Heart left ventricle (tissue), 16 donors: ENCODE measurements around the gene MVD. TPM values are rescaled to one million over a fixed set of nuclear protein-coding genes. Genes with fewer than 3 reads are reported as not detected.

Experiments used
- ATAC-seq, 4 donors: fragments of 200-7000 bp; cut with Tn5 transposase; one replicate each; pipeline ENCODE4 v1.9.1; 2020 to 2022; ENCODE audit warnings: moderate library complexity in 4 of 4, mild to moderate bottlenecking in 3 of 4, moderate number of reproducible peaks in 1 of 4
- DNase-seq, 5 donors: peaks; one replicate each; pipeline ENCODE4 v3.0.0-alpha.2; 2020
- H3K27ac ChIP-seq, 12 donors: fragments of 200-600 bp; sonication (generic) in 4 of 12; one replicate each; pipeline versions ENCODE4 v1.5.0 to v1.8.0; 2016 to 2022; ENCODE audit warnings: mild to moderate bottlenecking in 2 of 12
- H3K27me3 ChIP-seq, 9 donors: fragments of 200-600 bp; sonication (generic) in 2 of 9; one replicate each; pipeline versions ENCODE4 v1.5.1 to v1.8.0; 2016 to 2022; ENCODE audit warnings: mild to moderate bottlenecking in 3 of 9
- H3K36me3 ChIP-seq, 9 donors: fragments of 200-600 bp; sonication (generic) in 2 of 9; one replicate each; pipeline versions ENCODE4 v1.5.0 to v1.8.0; 2018 to 2022; ENCODE audit warnings: mild to moderate bottlenecking in 2 of 9
- H3K4me1 ChIP-seq, 12 donors: fragments of 200-600 bp; sonication (generic) in 4 of 12; one replicate each; pipeline versions ENCODE4 v1.5.0 to v1.8.0; 2016 to 2022; ENCODE audit warnings: mild to moderate bottlenecking in 3 of 12
- H3K4me3 ChIP-seq, 12 donors: fragments of 200-600 bp; sonication (generic) in 4 of 12; one replicate each; pipeline versions ENCODE4 v1.5.0 to v1.8.0; 2017 to 2022; ENCODE audit warnings: mild to moderate bottlenecking in 9 of 12, moderate library complexity in 4 of 12
- H3K9me3 ChIP-seq, 12 donors: fragments of 200-600 bp; sonication (generic) in 4 of 12; one replicate each; pipeline versions ENCODE4 v1.5.0 to v1.8.0; 2016 to 2022; ENCODE audit warnings: mild to moderate bottlenecking in 1 of 12
- POLR2A ChIP-seq, 2 donors: fragments of 450-650 bp; IDR thresholded peaks; one replicate each; pipeline ENCODE4 v1.6.1; 2017; ENCODE audit warnings: antibody characterized with exemption in 2 of 2, mild to moderate bottlenecking in 2 of 2, moderate library complexity in 2 of 2
- WGBS, 4 donors: extraction: QIAGEN DNeasy Blood & Tissue Kit in 2 of 4; methylation state at CpG; one replicate each; pipeline versions ENCODE4 v1.1.5 to v1.1.7; 2013 to 2018; 5-methylcytosine and 5-hydroxymethylcytosine counted together
- intact Hi-C, 10 donors: fragments of 100-400 bp; cut with DNase I; formaldehyde crosslinking; loops; one replicate each; pipeline versions ENCODE4 v1.11.1 to v1.14.2; 2022
- polyA plus RNA-seq, 2 donors: library from polyadenylated mRNA; stranded (reverse); fragments of 200-250 nt; gene quantifications; one replicate each; pipeline ENCODE4 v1.2.3, GENCODE V29; 2013
- total RNA-seq, 9 donors: library from RNA; depleted of rRNA in 2 of 9; stranded (reverse); fragments of >200 nt in 2 of 9; fragmentation: NEBNext Ultra II Directional in 3 of 9; extraction: Animal tissue kit (Norgen Biotek cat#: 25700) in 3 of 9; gene quantifications; one replicate each; pipeline versions ENCODE4 v1.1.0 to v1.2.4, GENCODE V29; 2016 to 2023
- TF ChIP-seq, protein P1 (sequence below), 12 donors: fragments of 200-600 bp; sonication (generic) in 4 of 12; IDR thresholded peaks; one replicate each; pipeline versions ENCODE4 v1.5.0 to v1.8.0; 2018 to 2022; ENCODE audit warnings: antibody characterized with exemption in 12 of 12, mild to moderate bottlenecking in 5 of 12
- donor health status: ischemic (EF 13 %, LVEDD 7.1; RV severe dilation, severe dysfunction).
- donor health status: healthy with polysubstance abuse.
- donor health status: DM: no; HTN: yes; CAD: no.
- donor health status: DM: no; HTN: no; CAD: no.
- donor health status: ischemic (EF 25% LVEDD 6.9; RV normal size, moderate dysfunction).
- donor health status: ischemic (EF 25% LVEDD 5.7; RV mildly dilated, moderate dysfunction).
- donor health status: healthy.
- donor health status: DM: yes; HTN: yes; CAD: no.
- donor health status: ischemic (EF 35%, LVEDD 5.7; RV mildly dilated, moderate dysfunction).
- donor health status: nonischemic (EF 11% LVEDD 7.7; RV severe dilation, severe dysfunction).
- donor health status: DM: yes; HTN: yes; CAD: no.
- donor health status: PGD.
- donor health status: ischemic (EF 29% LVEDD 5.4; RV normal size, mild dysfunction).
- donor health status: nonischemic (EF 23%, LVEDD 6.1; RV moderate dilation, normal function).

MVD gene
- total and polyA plus RNA-seq, 11 donors, result 17.5 to 41.2 (median 21.0) TPM

DNA sequence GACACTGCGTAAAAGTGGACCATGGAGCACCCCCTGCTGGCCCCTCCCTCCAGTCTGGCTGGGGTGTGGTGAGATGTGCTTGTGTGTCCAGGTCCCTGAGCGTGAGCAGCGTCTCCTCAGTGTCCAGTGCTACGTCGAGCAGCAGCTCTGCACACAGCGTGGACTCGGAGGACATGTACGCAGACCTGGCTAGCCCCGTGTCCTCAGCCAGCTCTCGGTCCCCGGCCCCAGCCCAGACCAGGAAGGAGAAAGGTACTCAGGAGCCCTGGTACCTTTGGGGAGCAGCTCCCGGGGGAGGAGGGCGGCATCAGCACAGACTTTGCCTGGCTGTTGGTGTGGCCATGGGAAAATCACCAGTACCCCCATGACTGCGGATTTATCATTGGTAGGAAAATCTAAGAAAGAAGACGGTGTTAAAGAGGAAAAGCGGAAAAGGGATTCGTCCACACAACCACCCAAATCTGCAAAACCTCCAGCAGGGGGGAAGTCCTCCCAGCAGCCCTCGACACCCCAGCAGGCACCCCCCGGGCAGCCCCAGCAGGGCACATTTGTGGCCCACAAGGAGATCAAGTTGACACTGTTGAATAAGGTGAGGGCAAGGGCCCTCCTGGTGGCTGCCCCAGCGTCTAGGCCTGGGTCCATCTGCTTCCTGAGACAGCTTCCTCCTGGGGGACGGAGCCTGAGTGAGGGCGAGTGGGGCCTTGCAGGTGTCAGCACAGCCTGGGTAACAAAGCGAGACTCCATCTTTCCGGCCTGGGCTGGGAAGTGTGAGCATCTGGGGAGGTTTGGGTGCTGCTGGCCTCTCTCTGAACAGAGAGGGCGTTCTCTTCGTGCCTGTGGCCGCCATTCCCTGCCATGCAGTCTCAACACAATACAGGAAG is 35.1 kb downstream of the MVD start:
- 87 to 94% (median 93%) methylated on average over 25 to 27 of the region's 27 CpGs for WGBS, 4 donors
- Histone ChIP-seq H3K9me3 (no peaks in the 10 kb centered on the region), H3K27me3 (no peaks in the 10 kb centered on the region), H3K4me1 (peaks cover 0 to 21% (median 7%) of the 10 kb centered on the region in 12 donors), H3K36me3 (peaks cover 3 to 97% (median 85%) of the 10 kb centered on the region in 9 donors), H3K27ac (peak overlapping the region in 10 of 12 donors; percentile 1 to 80 (median 66)), H3K4me3 (no peak overlapping the region)
- TF ChIP-seq, protein P1, sequence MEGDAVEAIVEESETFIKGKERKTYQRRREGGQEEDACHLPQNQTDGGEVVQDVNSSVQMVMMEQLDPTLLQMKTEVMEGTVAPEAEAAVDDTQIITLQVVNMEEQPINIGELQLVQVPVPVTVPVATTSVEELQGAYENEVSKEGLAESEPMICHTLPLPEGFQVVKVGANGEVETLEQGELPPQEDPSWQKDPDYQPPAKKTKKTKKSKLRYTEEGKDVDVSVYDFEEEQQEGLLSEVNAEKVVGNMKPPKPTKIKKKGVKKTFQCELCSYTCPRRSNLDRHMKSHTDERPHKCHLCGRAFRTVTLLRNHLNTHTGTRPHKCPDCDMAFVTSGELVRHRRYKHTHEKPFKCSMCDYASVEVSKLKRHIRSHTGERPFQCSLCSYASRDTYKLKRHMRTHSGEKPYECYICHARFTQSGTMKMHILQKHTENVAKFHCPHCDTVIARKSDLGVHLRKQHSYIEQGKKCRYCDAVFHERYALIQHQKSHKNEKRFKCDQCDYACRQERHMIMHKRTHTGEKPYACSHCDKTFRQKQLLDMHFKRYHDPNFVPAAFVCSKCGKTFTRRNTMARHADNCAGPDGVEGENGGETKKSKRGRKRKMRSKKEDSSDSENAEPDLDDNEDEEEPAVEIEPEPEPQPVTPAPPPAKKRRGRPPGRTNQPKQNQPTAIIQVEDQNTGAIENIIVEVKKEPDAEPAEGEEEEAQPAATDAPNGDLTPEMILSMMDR (IDR thresholded peaks at IDR 0.05), result no peak
- no peak for TF ChIP-seq POLR2A (IDR thresholded peaks at IDR 0.05)
- intact Hi-C loops, result no loop called here
- ATAC-seq, result no peak
- DNase-seq, result peak in 1 of 5 donors; percentile 16

DNA sequence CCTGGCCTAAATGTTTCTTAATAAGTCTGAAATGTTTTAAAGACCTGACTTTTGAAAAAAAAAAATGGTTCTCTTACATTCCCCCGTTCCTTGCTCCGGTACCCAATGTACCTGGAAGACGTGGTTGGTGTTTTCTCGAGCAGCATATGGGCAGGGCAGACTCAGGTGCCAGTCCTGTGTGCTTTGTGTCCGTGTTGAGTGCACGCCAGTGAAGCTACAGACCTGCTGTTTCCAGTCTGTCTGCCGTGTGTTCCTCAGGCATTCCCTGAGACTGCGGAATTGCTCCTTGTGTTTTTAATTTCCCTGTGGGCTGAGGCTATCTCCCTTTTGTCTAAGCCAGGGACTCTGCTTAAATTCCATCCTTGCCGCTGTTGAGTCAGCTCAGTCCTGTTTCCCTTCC is 36.2 kb downstream of the MVD start:
- ATAC-seq, result no peak
- Histone ChIP-seq H3K9me3 (no peaks in the 10 kb centered on the region), H3K4me3 (no peak overlapping the region), H3K27ac (no peak overlapping the region), H3K36me3 (peaks cover 3 to 98% (median 84%) of the 10 kb centered on the region in 9 donors), H3K4me1 (peaks cover 0 to 21% (median 7%) of the 10 kb centered on the region in 12 donors), H3K27me3 (no peaks in the 10 kb centered on the region)
- no peak for DNase-seq
- intact Hi-C loops, result no loop called here
- 94 to 97% (median 95%) methylated on average over 9 of the region's 9 CpGs for WGBS, 4 donors
- TF ChIP-seq, protein P1 (IDR thresholded peaks at IDR 0.05), result no peak
- TF ChIP-seq POLR2A (IDR thresholded peaks at IDR 0.05), result no peak

DNA sequence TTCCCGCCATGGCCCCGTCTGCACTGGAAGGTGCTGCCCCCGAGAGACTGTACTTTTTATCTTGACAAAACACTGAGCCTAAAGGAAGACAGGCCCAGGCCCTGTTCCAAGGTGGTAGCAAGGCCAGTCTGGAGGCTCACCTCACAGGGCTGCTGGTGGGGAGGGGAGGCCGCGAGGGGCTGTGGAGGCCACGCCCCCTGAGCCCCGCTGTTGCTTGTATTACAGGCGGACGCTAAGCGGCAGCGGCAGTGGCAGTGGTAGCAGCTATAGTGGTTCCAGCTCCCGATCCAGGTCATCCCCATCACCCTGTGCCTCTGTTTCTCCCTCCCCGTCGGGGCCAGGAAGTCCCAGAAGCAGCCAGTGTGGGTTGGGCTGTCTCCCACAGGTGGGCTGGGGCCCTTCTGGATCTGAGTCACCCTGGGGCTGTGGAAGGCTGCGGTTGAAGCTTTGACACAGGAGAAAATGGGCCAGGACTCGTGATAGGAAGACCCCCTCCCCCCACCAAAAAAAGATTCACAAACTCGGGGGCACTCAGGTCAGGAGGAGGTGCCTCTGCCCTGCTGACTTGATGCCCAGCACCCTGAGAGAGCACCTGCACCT is 37.8 kb downstream of the MVD start:
- TF ChIP-seq, protein P1 (IDR thresholded peaks at IDR 0.05), result no peak
- no peak for TF ChIP-seq POLR2A (IDR thresholded peaks at IDR 0.05)
- no peaks in the 10 kb centered on the region for H3K9me3 ChIP-seq
- no peak overlapping the region for H3K4me3 ChIP-seq
- H3K4me1 ChIP-seq, result peaks cover 0 to 21% (median 7%) of the 10 kb centered on the region in 12 donors
- no peak overlapping the region for H3K27ac ChIP-seq
- no peak for ATAC-seq
- H3K27me3 ChIP-seq, result no peaks in the 10 kb centered on the region
- peaks cover 3 to 87% (median 68%) of the 10 kb centered on the region in 9 donors for H3K36me3 ChIP-seq
- intact Hi-C loops, result no loop called here
- 78 to 88% (median 85%) methylated on average over 9 to 17 of the region's 17 CpGs for WGBS, 4 donors
- DNase-seq, result no peak

DNA sequence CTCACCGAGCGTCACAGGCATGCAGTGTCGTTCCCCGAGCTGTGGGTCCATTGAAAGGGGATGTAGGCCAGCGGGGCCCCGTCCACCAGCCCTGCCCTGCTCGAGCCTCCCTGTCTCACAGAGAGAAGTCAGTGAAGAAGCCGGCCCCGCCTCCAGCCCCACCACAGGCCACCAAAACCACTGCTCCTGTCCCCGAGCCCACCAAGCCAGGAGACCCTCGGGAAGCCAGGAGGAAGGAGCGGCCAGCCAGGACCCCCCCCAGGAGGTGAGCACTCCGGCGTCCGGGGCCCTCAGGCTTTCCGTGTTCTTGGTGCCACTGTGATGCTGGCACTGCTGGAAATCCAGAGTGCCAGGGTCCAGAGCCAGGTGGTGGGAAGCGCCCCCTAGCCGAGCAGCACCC is 38.4 kb downstream of the MVD start:
- 94 to 98% (median 94%) methylated on average over 8 to 18 of the region's 18 CpGs for WGBS, 4 donors
- intact Hi-C loops, result no loop called here
- H3K9me3 ChIP-seq, result no peaks in the 10 kb centered on the region
- no peak overlapping the region for H3K27ac ChIP-seq
- no peaks in the 10 kb centered on the region for H3K27me3 ChIP-seq
- no peak for DNase-seq
- H3K36me3 ChIP-seq, result peaks cover 3 to 81% (median 63%) of the 10 kb centered on the region in 9 donors
- TF ChIP-seq, protein P1 (IDR thresholded peaks at IDR 0.05), result no peak
- no peak for TF ChIP-seq POLR2A (IDR thresholded peaks at IDR 0.05)
- no peak for ATAC-seq
- peaks cover 0 to 23% (median 7%) of the 10 kb centered on the region in 12 donors for H3K4me1 ChIP-seq
- H3K4me3 ChIP-seq, result no peak overlapping the region
